CD1c-positive myeloid dendritic cell (primary cell): ENCODE data around the gene VAMP7.
"Not testable (repeated sequence)": the region's sequence is repeated elsewhere in the genome, so short reads cannot be mapped to it uniquely, and the experiment has no call there.

Experiments used
- DNase-seq: peaks from one replicate; pipeline ENCODE4 v3.0.0-alpha.2; 2016; ENCODE audit errors: extremely low spot score

VAMP7 gene

DNA sequence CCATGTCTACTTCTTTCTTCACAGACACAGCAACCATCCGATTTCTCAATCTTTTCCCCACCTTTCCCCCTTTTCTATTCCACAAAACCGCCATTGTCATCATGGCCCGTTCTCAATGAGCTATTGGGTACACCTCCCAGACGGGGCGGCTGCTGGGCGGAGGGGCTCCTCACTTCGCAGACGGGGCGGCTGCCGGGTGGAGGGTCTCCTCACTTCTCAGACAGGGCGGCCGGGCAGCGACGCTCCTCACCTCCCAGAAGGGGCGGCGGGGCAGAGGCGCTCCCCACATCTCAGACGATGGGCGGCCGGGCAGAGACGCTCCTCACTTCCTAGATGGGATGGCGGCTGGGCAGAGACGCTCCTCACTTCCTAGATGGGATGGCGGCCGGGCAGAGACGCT lies 26.5 kb downstream of the VAMP7 start:
- not testable (repeated sequence) for DNase-seq

DNA sequence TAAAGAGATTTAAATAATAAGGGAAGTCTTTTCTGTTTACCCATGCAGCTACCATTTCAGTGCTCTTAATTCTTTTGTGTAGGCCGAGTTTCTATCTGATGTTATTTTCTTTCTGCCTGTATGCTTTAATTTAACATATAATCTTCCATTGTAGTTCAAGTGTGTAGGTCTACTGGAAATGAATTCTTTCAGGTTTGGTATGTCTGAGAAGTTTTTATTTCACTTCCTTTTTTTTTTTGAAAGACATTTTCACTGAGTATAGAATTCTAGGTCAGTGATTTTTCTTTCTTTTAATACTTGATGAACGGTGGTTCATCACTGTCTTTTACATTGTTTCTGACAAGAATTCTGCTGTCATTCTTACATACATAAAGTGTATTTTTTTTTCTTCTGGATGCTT lies 42.1 kb downstream of the VAMP7 start:
- no peak for DNase-seq

DNA sequence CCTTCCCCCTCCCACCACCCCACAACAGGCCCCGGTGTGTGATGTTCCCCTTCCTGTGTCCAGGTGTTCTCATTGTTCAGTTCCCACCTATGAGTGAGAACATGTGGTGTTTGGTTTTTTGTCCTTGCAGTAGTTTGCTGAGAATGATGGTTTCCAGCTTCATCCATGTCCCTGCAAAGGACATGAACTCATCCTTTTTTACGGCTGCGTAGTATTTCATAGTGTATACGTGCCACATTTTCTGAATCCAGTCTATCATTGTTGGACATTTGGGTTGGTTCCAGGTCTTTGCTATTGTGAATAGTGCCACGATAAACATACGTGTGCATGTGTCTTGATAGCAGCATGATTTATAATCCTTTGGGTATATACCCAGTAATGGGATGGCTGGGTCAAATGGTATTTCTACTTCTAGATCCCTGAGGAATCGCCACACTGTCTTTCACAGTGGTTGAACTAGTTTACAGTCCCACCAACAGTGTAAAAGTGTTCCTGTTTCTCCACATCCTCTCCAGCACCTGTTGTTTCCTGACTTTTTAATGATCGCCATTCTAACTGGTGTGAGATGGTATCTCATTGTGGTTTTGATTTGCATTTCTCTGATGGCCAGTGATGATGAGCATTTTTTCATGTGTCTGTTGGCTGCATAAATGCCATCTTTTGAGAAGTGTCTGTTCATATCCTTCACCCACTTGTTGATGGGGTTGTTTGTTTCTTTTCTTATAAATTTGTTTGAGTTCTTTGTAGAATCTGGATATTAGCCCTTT lies 49.9 kb downstream of the VAMP7 start:
- not testable (repeated sequence) for DNase-seq

DNA sequence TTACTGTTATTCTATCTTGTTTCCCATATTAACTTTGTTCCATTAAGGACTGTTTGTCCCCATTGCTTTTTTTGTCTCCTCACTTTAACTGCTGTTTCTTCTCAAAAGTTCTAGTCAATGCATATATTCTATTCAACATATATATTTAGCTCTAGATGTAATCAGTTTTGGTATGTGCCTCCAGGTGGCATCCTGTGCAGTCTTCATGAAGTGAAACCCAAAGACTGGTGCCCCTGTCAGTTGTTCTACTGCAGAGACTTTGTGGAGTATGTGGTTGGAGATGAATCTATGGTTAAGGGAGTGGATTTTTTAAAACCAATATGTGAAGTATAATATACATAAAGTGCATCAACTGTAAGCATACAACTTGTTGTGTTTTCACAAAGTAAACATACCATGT lies 57.0 kb downstream of the VAMP7 start:
- DNase-seq = no peak

DNA sequence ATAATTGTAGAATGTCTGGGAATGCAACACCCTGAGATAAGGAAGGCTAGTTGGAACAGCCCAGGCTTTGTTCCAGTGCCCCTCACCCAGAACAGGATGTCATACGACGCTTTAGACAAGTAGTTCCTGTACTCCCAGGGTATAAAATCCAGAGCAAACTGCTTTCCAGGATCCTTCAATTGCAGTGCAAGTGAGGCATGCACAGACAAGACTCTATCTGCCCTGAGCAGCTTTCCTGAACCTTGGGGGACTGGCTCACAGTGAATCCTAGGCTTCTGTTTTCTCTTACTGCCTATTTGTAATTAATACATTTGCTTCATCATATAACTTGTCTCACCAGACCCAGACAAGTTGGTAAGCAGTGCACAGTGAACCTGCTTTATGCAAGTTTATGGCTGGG lies 68.0 kb downstream of the VAMP7 start:
- no peak for DNase-seq

DNA sequence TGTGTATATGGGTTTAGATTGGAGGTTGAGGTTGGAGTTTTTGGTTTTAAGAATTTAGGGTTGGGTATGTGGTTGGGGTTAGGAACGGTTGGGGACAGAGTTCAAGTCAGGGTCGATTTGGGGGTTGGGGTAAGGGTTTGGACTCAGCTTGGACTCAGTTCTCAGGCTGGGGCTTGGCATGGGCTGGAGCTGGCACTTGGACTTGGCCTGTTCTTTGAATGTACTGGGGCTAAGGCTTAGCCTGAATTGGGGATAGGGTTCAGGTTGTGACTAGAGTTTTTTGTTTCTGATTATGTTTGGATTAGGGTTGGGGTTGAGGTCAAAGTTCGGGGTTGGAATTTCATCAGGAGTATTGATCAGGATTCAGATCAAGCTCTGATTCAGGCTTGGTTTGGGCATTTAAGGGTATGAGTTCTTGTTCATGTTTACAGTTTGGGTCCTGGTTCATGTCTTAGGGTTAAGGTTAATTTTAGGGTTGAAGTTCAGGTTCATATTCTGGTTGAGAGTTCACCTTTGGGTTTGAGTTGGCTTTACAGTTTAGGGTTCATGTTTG lies 70.2 kb downstream of the VAMP7 start:
- DNase-seq = no peak

DNA sequence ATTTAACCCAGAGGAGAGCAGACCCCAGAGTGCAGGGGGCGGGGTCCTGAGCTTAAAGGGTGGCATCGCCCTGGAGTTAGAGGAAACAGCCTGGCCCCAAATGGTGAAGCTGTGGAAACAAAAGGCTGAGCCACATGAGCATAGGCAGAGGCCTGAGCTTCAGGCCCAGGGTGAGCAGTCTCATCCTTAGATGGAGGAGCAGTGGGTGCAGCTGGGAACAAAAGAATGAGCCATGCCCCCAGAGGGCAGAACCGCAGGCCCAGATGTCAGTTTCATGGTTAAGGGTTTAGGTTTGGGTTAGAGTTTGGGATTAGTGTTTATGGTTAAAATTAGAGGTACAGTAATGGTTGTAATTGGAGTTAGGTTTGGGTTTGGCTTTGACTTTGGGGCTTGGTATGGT lies 71.9 kb downstream of the VAMP7 start:
- DNase-seq = no peak

DNA sequence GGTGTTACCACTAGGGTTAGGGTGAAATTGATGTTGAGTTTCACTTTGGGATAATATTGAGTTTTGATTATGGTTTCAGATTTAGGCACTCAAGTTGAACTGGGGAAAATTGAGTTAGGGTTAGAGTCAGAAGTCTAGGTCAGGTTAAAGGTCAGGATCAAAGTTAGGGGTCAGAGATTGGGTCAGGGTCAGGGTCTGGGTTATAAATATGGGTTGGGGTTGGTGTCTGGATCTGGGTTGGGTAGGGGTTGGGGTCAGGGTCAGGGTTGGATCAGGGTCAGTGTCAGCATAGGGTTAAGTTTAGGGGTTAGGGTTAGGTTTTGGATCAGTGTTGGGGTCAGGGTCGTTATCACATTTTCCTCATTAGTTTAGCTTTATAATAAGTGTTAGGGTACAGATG lies 73.6 kb downstream of the VAMP7 start:
- DNase-seq = no peak

DNA sequence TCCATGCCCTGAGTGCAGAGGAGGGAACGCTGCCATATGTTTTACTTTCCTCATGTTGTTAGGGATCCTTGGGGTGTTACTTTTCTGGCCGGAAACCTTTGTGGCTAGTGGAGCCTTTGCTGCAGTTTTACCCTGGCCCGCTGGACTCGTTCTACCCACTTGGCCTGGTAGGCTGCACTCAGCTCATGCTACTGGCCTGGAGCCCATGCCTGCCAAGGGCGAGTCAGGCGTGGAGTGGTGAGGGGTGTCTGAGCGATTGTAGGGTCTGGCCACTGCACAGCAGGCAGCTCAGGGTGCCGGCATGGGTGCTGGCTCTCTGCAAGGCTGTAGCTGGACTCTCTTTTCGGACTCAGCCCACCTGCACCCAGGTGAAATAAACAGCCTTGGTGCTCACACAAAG lies 75.0 kb downstream of the VAMP7 start:
- DNase-seq = no peak

DNA sequence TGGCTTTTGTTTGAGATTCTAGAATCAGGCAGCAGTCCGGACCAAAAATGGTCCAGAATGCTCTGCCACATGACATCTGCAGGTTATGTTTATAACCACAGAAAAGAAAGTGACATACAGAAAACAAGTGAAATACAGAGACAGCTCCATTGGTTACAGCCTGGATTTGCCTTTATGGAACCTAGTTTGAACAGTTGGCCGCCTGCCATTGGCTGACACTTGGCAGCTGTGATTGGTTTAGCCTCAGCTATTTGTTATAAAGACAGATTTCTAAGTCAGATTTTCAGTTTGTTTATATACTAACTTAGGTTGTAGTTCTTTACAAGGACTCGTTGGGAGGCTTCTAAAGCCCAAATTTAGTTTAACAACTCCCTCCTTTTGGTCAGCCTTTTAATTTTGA lies 75.5 kb downstream of the VAMP7 start:
- DNase-seq = no peak

DNA sequence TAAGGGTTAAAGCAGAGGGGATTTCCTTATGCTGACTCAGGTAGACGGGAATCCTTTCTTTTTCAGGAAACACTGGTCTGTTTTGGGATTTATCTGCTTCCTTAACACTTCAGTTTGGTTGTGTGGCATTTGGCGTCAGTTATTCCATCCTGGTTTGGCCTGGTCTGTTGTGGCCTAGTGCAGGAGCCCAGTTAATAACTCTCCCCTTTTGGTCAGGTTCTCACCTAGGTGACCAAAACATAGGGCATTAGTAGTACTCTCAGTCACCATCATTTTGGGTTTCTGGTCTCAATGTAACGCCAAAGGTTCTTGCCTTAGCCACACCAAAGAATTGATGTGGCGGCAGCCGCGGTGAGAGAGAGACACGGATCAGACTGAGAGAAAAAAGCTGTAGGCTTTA lies 76.7 kb downstream of the VAMP7 start:
- DNase-seq = no peak

DNA sequence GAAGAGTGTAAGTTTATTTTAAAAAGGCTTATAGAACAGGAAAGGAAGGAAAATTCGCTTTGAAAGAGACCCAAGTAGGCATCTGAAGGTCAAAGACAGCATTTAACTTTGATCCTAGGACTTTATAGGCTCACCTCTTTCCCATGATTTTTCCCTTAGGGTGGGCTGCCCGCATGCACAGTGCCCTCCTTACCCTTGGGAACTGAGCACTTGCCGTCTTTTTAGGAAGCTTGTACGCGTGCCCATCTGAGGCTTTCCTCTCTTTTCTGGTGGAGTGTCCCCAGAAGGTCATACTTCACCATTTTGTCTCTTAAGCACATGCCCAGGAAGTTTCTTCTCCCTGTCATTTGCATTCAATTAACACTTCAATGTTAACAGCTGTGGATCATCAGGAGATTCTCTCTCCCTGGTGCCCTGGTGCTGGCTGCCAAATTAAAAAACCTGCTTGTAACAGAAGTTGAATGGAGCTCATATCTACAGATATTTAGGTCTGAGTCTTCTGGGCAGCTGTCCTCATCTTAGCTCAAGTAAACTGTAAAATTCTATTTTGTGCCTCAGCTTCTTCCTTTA lies 78.0 kb downstream of the VAMP7 start:
- DNase-seq = no peak

DNA sequence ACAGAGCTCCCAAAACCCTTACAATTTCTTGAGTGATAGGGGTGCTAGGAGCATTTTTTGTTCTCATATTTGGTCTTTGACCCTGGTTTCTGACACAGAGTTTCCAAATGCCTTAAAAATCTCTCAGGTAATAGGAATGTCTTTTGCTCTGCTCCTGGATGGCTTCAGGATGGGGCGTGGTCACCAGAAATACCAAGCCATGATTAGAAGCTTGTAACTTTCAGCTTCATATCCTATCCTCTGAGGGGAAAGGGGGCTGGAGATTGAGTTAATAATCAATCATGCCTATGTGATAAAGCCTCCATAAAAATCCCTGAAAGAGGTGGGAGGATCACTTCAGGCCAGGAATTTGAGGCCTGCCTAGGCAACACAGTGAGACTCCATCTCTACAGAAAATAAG lies 81.8 kb downstream of the VAMP7 start:
- DNase-seq = no peak

DNA sequence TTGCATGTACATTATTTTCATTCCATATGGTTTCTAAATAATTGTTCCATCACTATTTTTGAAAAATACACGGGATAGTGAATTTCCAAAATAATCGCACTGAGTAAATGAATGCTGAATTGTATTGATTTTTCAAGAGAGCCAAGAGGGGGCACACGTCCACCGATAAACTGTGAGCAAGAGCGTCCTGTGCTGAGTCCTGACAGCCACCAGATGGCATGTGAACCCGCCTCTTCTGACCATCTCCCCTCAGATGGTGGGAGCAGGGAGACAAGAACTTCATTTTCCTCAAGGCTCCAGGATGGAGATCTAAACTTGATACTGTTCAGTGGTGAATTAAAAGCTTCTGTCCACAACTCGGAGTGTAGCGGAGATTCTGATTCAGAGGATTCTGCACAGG lies 85.7 kb downstream of the VAMP7 start:
- DNase-seq = peak; percentile 6

DNA sequence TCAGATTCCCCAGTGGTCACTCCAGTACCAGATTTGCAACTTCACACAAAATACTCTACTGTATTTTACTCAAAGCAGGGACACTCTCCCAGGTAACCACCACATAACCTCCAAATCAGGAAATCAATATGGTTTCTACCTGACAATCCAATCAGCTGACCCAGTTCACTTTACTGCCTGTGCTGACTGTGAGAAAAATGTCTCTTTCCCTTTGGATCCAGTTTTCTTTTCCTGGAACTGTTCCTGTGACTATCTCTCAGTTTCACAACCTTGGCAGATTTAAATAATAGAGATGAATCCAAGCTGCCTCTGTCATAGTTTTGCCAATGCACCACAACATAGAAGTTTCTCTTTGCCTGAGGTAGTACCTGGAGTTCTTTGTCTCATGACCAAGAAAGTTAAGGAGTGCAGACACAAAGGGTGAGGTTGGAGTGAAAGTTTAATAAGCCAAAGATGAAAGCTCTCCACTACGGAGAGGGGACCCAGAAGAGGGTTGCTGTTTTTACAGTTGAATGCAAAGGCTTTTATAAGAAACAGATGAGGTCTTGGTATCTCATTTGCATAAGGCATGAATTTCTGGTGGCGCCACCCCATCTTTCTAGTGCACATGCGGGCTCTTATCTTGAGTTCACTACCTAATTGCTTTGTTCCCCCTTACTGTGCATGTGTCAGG lies 86.6 kb downstream of the VAMP7 start:
- DNase-seq = no peak

DNA sequence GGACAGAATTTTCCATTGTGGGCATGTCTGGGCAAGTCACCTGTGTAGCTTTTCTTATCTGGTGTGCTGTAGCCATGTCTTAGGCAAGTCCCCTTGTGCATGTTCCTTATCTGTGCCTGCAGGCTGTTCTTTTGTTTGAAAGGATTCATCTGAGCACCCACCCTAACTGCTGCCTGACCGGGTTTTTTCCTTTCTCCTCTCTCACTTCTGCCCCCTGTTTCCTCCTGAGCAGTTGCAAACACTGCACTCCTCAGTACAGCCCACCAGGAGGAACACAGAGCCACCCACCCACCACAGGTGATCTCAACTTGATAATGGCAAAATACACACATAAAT lies 87.1 kb downstream of the VAMP7 start:
- no peak for DNase-seq

DNA sequence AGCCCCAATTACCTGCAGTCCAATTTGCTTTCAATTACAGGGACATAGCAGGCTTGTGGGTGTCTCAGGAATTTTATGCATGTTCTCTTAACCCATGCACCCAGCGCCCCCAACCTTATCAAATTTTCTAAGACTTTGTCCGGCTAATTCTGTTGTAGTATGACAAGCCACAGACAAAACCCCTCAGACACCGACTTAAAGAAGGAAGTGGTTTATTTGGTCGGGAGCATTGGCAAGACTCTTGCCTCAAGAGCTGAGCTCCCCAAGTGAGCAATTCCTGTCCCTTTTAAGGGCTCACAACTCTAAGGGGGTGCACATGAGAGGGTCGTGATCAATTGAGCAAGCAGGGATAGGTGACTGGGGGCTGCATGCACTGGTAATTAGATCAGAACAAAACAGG lies 87.6 kb downstream of the VAMP7 start:
- no peak for DNase-seq

DNA sequence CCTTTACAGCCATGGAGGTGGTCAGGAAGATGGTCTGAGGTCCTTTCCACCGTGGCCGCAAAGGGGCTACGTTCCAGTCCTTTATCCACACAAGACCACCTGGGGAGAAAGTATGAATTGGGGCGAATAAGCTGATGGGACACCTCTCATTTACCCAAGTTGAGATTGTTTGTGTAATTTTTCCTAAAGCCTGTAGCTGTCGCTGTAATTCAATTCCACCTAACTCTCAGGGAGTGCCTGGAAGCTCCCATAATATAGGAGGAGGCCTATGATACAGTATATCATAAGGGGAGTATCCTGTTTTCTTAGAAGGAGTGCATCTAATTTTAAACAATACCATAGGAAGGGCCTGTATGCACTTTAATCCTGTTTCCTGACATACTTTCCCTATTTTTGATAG lies 90.5 kb downstream of the VAMP7 start:
- not testable (repeated sequence) for DNase-seq

DNA sequence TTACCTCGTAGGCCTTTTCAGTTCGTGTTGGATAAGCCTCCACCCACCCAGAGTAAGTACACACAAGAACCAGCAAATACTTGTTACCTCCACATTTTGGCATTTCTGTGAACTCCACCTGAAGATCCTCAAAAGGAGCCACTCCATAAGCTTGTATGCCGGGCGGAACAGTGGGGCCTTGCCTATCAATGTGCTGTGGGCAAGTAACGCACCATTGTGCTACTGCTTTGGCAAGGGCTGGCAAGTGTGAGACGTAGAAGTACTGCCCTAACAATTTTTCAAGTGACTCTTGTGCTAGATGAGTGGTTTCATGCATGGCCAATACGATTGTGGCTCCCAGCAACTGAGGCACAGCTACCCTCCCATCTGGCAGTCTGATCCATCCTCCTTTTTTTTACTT lies 91.1 kb downstream of the VAMP7 start:
- DNase-seq = not testable (repeated sequence)

DNA sequence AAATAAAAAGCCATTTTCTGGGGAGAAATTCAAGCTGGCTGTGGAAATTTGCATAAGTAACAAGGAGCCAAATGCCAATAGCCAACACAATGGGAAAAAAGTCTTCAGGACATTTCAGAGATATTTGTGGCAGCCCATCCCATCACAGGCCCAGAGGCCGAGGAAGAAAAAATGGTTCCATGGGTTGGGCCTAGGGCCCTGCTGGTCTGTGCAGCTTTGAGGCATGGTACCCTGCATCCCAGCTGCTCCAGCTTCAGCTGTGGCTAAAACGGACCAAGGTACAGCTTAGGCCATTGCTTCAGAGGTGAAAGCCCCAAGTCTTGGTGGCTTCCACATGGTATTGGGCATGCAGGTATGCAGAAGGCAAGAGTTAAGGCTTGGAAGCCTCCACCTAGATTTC lies 102.2 kb downstream of the VAMP7 start:
- DNase-seq = no peak

DNA sequence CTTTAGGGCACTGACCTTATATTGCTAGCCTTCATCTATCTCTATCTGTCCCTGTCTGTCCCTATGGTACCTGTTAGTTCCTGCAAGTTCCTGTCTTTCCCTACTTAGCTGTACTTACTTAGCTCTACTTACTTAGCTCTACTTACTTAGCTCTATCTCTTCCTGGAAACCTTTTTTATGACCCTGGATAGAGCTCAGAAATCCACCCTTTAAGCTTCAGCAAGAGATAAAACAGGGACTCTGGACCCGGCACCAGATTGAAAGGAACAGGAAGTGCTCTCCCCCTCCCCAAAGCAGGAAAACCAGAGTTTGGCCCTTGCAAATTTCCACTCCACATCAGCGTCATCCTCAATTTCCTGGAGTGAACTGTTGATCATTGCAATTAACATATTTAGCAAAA lies 104.1 kb downstream of the VAMP7 start:
- DNase-seq = no peak

DNA sequence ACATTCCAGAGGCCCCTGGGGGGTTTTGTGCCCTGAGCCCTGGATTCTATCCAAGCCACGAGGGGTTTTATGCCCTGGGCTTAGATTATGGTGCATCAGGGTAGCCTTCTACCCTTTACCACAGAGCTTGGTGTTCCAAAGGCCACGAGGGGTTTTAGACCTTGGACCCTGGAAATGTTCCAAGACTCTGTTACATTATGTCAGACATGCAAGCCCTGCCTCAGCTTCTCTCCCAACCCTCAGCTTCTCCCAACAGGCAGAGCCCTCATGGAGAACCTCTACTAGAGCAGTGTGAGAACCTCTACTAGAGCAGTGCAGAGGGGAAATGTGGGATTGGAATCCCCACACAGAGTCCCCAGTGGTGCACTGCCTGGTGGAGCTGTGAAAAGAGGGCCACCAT lies 105.8 kb downstream of the VAMP7 start:
- not testable (repeated sequence) for DNase-seq

DNA sequence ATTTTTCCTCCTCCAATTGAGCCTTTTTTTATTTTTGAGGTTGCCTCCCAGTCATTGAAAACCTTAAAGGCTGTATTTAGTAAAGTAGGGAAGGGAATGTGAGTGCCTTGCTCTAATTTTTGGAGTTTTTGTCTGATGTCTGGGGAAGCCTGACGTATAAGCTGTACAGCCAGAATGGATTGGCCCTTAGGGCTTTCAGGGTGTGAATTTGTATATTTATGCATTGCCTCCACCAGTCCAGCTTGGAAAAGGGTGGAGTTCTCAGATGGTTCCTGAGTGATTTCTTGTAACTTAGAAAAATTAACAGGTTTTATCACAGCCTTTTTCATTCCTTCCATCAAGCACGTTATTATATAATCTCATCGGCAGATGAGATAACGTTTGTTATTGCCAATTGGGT lies 107.7 kb downstream of the VAMP7 start:
- no peak for DNase-seq
